Measurements from ENCODE around the gene ZNF45. TPM values are rescaled to one million over a fixed set of nuclear protein-coding genes. Genes with fewer than 3 reads are reported as not detected.
"Not testable (repeated sequence)": the region's sequence is repeated elsewhere in the genome, so short reads cannot be mapped to it uniquely, and the experiment has no call there.

The ZNF45 gene
- total RNA-seq, 1 experiment from 2014 or later, result 9.9 TPM

DNA sequence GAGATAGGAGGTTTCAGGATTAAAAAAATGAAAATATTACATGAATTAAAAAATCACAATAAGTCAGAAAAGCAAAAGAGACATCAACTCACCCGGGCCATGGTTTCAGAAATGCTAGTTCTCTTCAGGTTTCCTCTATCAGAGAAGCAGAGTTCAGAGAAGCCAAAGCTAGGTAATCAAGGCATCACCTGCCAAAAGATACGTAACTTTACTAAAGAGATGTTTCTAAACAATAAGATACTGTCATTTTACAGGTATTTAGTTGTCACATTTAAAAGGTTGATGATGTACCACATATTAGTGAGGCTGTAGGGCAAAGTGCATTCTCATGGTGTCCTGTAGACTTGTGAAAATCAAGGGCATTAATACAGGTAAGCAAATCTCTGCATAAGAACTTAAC lies 51.2 kb downstream of the ZNF45 start, which contains the start of gene ZNF404:
ZNF404 (minus strand) TSS at position 101 of the 400 bp plus-strand sequence.
- no peak for DNase-seq (ENCODE audit: unreplicated experiment)
- ChIA-PET POLR2A (interaction anchor here (0.8 kb wide), 1 partner anchor 11 kb away, joined by 3 read pairs; no protein-coding TSS in a partner anchor), CTCF (no interaction called here)
- Mint-ChIP-seq H3K4me3 (ENCODE audit: unreplicated experiment) (no peak within 1 kb of the TSS), H3K36me3 (ENCODE audit: insufficient read depth, unreplicated experiment) (no peaks in the 10 kb centered on the region), H3K9me3 (ENCODE audit: unreplicated experiment) (peaks cover 48% of the 10 kb centered on the region), H3K4me1 (ENCODE audit: insufficient read depth, unreplicated experiment) (no peaks in the 10 kb centered on the region), H3K27ac (ENCODE audit: low read depth, unreplicated experiment) (no peak within 1 kb of the TSS), H3K27me3 (ENCODE audit: insufficient read depth, unreplicated experiment) (no peaks in the 10 kb centered on the region)
- intact Hi-C loops (cut with micrococcal nuclease), result no loop called here
- BruUV-seq (replicated peaks), result no TSS peak
- TF ChIP-seq, protein P1, sequence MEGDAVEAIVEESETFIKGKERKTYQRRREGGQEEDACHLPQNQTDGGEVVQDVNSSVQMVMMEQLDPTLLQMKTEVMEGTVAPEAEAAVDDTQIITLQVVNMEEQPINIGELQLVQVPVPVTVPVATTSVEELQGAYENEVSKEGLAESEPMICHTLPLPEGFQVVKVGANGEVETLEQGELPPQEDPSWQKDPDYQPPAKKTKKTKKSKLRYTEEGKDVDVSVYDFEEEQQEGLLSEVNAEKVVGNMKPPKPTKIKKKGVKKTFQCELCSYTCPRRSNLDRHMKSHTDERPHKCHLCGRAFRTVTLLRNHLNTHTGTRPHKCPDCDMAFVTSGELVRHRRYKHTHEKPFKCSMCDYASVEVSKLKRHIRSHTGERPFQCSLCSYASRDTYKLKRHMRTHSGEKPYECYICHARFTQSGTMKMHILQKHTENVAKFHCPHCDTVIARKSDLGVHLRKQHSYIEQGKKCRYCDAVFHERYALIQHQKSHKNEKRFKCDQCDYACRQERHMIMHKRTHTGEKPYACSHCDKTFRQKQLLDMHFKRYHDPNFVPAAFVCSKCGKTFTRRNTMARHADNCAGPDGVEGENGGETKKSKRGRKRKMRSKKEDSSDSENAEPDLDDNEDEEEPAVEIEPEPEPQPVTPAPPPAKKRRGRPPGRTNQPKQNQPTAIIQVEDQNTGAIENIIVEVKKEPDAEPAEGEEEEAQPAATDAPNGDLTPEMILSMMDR (IDR thresholded peaks at IDR 0.05; ENCODE audit: unreplicated experiment), result no peak

DNA sequence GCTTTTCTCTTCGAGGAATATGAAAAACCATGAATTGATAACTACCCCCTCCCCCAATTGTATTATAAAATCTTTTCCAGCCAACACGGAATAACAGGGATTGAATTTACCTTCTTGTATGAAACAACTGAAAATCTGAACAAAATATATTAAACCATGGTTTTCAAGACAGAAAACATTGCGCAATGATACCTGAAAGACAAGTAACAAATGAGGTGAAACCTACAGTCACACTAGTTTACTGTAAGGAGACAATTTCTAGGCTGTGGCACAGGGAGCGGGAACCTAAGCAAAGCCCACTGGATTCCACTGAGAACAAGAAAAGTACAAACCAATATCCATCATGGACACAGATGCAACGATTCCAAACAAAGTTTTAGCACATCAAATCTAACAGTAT lies 54.6 kb downstream of the ZNF45 start:
- Mint-ChIP-seq H3K4me3 (ENCODE audit: unreplicated experiment) (no peak overlapping the region), H3K9me3 (ENCODE audit: unreplicated experiment) (peaks cover 44% of the 10 kb centered on the region), H3K27ac (ENCODE audit: low read depth, unreplicated experiment) (no peak overlapping the region), H3K27me3 (ENCODE audit: insufficient read depth, unreplicated experiment) (no peaks in the 10 kb centered on the region), H3K36me3 (ENCODE audit: insufficient read depth, unreplicated experiment) (no peaks in the 10 kb centered on the region), H3K4me1 (ENCODE audit: insufficient read depth, unreplicated experiment) (no peaks in the 10 kb centered on the region)
- ChIA-PET POLR2A (interaction anchor here (0.8 kb wide), 1 partner anchor 118 kb away, joined by 3 read pairs; no protein-coding TSS in a partner anchor), CTCF (no interaction called here)
- TF ChIP-seq, protein P1 (IDR thresholded peaks at IDR 0.05; ENCODE audit: unreplicated experiment), result no peak
- no TSS peak for BruUV-seq (replicated peaks)
- intact Hi-C loops (cut with micrococcal nuclease), result no loop called here
- no peak for DNase-seq (ENCODE audit: unreplicated experiment)

DNA sequence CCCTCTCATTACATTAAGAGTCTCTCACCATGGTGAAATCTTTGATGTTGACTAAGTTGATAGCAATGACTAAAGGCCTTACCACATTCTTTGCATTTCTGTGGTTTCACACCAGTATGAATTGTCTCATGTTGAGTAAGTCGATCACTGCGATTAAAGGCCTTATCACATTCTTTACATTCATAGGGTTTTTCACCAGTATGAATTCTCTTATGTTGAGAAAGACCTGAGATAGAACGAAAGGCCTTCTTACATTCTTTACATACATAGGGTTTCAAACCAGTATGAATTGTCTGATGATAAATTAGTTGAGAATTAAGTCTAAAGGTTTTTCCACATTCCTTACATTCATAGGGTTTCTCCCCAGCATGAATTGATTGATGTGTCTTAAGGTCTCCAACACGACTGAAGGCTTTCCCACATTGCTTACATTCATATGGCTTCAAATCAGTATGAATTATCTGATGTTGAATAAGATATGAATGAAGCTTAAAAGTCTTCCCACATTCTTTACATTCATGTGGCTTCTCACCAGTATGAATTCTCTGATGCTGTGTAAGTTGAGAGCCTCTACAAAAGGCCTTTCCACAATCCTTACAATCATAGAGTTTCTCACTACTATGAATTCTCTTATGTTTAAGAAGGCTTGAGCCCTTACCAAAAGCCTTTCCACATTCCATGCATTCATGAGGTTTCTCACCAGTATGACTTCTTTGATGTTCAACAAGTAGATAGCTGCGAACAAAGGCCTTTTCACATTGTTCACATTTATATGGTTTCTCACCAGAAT lies 62.3 kb downstream of the ZNF45 start:
- no TSS peak for BruUV-seq (replicated peaks)
- Mint-ChIP-seq H3K27ac (ENCODE audit: low read depth, unreplicated experiment) (no peak overlapping the region), H3K4me1 (ENCODE audit: insufficient read depth, unreplicated experiment) (no peaks in the 10 kb centered on the region), H3K36me3 (ENCODE audit: insufficient read depth, unreplicated experiment) (no peaks in the 10 kb centered on the region), H3K27me3 (ENCODE audit: insufficient read depth, unreplicated experiment) (no peaks in the 10 kb centered on the region), H3K4me3 (ENCODE audit: unreplicated experiment) (no peak overlapping the region), H3K9me3 (ENCODE audit: unreplicated experiment) (peaks cover 28% of the 10 kb centered on the region)
- TF ChIP-seq, protein P1 (IDR thresholded peaks at IDR 0.05; ENCODE audit: unreplicated experiment), result no peak
- POLR2A ChIA-PET, result interaction anchor here (0.6 kb wide), 1 partner anchor 11 kb away, joined by 3 read pairs; the partner anchor contains the start of gene ZNF404
- intact Hi-C loops (cut with micrococcal nuclease), result no loop called here
- CTCF ChIA-PET, result no interaction called here
- no peak for DNase-seq (ENCODE audit: unreplicated experiment)

DNA sequence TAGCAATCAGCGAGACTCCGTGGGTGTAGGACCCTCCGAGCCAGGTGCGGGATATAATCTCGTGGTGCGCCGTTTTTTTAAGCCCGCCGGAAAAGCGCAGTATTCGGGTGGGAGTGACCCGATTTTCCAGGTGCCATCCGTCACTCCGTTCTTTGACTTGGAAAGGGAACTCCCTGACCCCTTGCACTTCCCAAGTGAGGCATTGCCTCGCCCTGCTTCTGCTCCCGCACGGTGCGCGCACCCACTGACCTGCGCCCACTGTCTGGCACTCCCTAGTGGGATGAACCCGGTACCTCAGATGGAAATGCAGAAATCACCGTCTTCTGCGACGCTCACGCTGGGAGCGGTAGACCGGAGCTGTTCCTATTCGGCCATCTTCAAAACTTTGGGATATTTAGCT lies 68.2 kb downstream of the ZNF45 start:
- POLR2A ChIA-PET; BruUV-seq (replicated peaks); H3K36me3 Mint-ChIP-seq (ENCODE audit: insufficient read depth, unreplicated experiment); DNase-seq (ENCODE audit: unreplicated experiment); intact Hi-C loops (cut with micrococcal nuclease); H3K4me3 Mint-ChIP-seq (ENCODE audit: unreplicated experiment); H3K4me1 Mint-ChIP-seq (ENCODE audit: insufficient read depth, unreplicated experiment); H3K27ac Mint-ChIP-seq (ENCODE audit: low read depth, unreplicated experiment); H3K27me3 Mint-ChIP-seq (ENCODE audit: insufficient read depth, unreplicated experiment): not testable (repeated sequence)
- H3K9me3 Mint-ChIP-seq (ENCODE audit: unreplicated experiment), result peaks cover 12% of the 10 kb centered on the region
- CTCF ChIA-PET, result interaction anchor here (0.6 kb wide), 1 partner anchor 9 kb away, joined by 3 read pairs; no protein-coding TSS in a partner anchor

Other genes with a start within 250 kb of the ZNF45 start
- not detected in 2 replicates for gene IRGC, start 219.2 kb downstream of the ZNF45 start, total RNA-seq (2022)
- gene SMG9, start 180.3 kb downstream of the ZNF45 start, total RNA-seq (2022), result 76.0 and 76.4 TPM in 2 replicates
- 34.2 and 45.9 TPM in 2 replicates for gene KCNN4, start 154.3 kb downstream of the ZNF45 start, total RNA-seq (2022)
- gene LYPD5, start 132.8 kb downstream of the ZNF45 start, total RNA-seq (2022), result 0.21 and 0.47 TPM in 2 replicates
- gene ZNF283, start 108.0 kb downstream of the ZNF45 start, total RNA-seq (2022), result 14.7 and 15.4 TPM in 2 replicates
- 1.2 TPM in 2 replicates for gene ZNF404, start 51.3 kb downstream of the ZNF45 start, total RNA-seq (2022)
- 1.2 and 1.8 TPM in 2 replicates for gene ZNF221, start 15.9 kb upstream of the ZNF45 start, total RNA-seq (2022)
- 4.2 and 6.7 TPM in 2 replicates for gene ZNF155, start 48.9 kb upstream of the ZNF45 start, total RNA-seq (2022)
- gene ZNF230, start 67.7 kb upstream of the ZNF45 start, total RNA-seq (2022), result 2.9 and 4.0 TPM in 2 replicates
- 3.3 and 4.3 TPM in 2 replicates for gene ZNF222, start 90.1 kb upstream of the ZNF45 start, total RNA-seq (2022)
- 0.56 and 0.59 TPM in 2 replicates for gene ZNF223, start 116.8 kb upstream of the ZNF45 start, total RNA-seq (2022)
- 2.5 and 3.8 TPM in 2 replicates for gene ZNF284, start 136.9 kb upstream of the ZNF45 start, total RNA-seq (2022)
- 17.8 and 22.7 TPM in 2 replicates for gene ZNF224, start 159.1 kb upstream of the ZNF45 start, total RNA-seq (2022)
- gene ZNF225, start 178.1 kb upstream of the ZNF45 start, total RNA-seq (2022), result 3.6 and 5.7 TPM in 2 replicates
- 9.5 and 9.6 TPM in 2 replicates for gene ZNF234, start 206.3 kb upstream of the ZNF45 start, total RNA-seq (2022)
- gene ZNF226, start 229.8 kb upstream of the ZNF45 start, total RNA-seq (2022), result 23.4 and 32.5 TPM in 2 replicates